Measurements from ENCODE around the gene SGIP1. TPM values are rescaled to one million over a fixed set of nuclear protein-coding genes. Genes with fewer than 3 reads are reported as not detected.
A peak's percentile ranks its signal among the peaks of the same experiment; 100 is the strongest.

Gene SGIP1
- total RNA-seq, 4 donors from 2014 or later = 3.9 to 14.7 (median 6.5) TPM

- H3K36me3 ChIP-seq = no peaks in the 10 kb centered on the region
- WGBS, 2 donors = 68 to 74% methylated on average over 3 of the region's 3 CpGs
- no peaks in the 10 kb centered on the region for H3K9me3 ChIP-seq
- H3K4me1 ChIP-seq = peaks cover 0 to 21% (median 5%) of the 10 kb centered on the region in 4 donors
- H3K4me3 ChIP-seq = no peak overlapping the region
- TF ChIP-seq CTCF (IDR thresholded peaks at IDR 0.05) = no peak
- no peak for TF ChIP-seq POLR2A (IDR thresholded peaks at IDR 0.05)
- no peak for TF ChIP-seq EP300 (IDR thresholded peaks at IDR 0.05)
- no peaks in the 10 kb centered on the region for H3K27me3 ChIP-seq
- no peak for DNase-seq (ENCODE audit: low spot score in 2 of 2)
- H3K27ac ChIP-seq = no peak overlapping the region
Measured at GRCh38 chr1:66540434-66541032, 6.6 kb downstream of the SGIP1 start.

- no peak for DNase-seq (ENCODE audit: low spot score in 2 of 2)
- Histone ChIP-seq H3K27ac (peak overlapping the region in 1 of 4 donors; percentile 76), H3K4me1 (peaks cover 0 to 21% (median 5%) of the 10 kb centered on the region in 4 donors), H3K9me3 (no peaks in the 10 kb centered on the region), H3K36me3 (no peaks in the 10 kb centered on the region), H3K27me3 (no peaks in the 10 kb centered on the region), H3K4me3 (no peak overlapping the region)
- no peak for TF ChIP-seq POLR2A (IDR thresholded peaks at IDR 0.05)
- no peak for TF ChIP-seq EP300 (IDR thresholded peaks at IDR 0.05)
- TF ChIP-seq CTCF (IDR thresholded peaks at IDR 0.05) = no peak
- 90 to 94% methylated on average over 8 of the region's 8 CpGs for WGBS, 2 donors
Measured at GRCh38 chr1:66542314-66542713, 8.4 kb downstream of the SGIP1 start.

- no peaks in the 10 kb centered on the region for H3K9me3 ChIP-seq
- peak; percentile 31 to 47 for DNase-seq (ENCODE audit: low spot score in 2 of 2)
- H3K27ac ChIP-seq = peak overlapping the region in 3 of 4 donors; percentile 30 to 76 (median 69)
- no peaks in the 10 kb centered on the region for H3K36me3 ChIP-seq
- TF ChIP-seq EP300 (IDR thresholded peaks at IDR 0.05) = peak; percentile 27 to 30
- TF ChIP-seq POLR2A (IDR thresholded peaks at IDR 0.05) = no peak
- H3K27me3 ChIP-seq = no peaks in the 10 kb centered on the region
- peaks cover 0 to 21% (median 5%) of the 10 kb centered on the region in 4 donors for H3K4me1 ChIP-seq
- 35 to 36% methylated on average over 8 of the region's 8 CpGs for WGBS, 2 donors
- H3K4me3 ChIP-seq = no peak overlapping the region
Measured at GRCh38 chr1:66542811-66543767, 9.1 kb downstream of the SGIP1 start.

GRCh38 chr1:66546047-66546810 lies 12.3 kb downstream of the SGIP1 start:
- Histone ChIP-seq H3K9me3 (no peaks in the 10 kb centered on the region), H3K27ac (no peak overlapping the region), H3K4me1 (peaks cover 0 to 21% (median 5%) of the 10 kb centered on the region in 4 donors), H3K36me3 (no peaks in the 10 kb centered on the region), H3K27me3 (no peaks in the 10 kb centered on the region), H3K4me3 (no peak overlapping the region)
- TF ChIP-seq EP300 (IDR thresholded peaks at IDR 0.05) (no peak), CTCF (IDR thresholded peaks at IDR 0.05) (no peak), POLR2A (IDR thresholded peaks at IDR 0.05) (no peak)
- no peak for DNase-seq (ENCODE audit: low spot score in 2 of 2)
- WGBS, 2 donors = 52 to 54% methylated on average over 4 of the region's 4 CpGs

GRCh38 chr1:66549017-66549416 lies 15.1 kb downstream of the SGIP1 start:
- Histone ChIP-seq H3K9me3 (no peaks in the 10 kb centered on the region), H3K27me3 (no peaks in the 10 kb centered on the region), H3K27ac (no peak overlapping the region), H3K4me1 (peaks cover 0 to 4% (median 0%) of the 10 kb centered on the region in 4 donors), H3K36me3 (no peaks in the 10 kb centered on the region), H3K4me3 (no peak overlapping the region)
- DNase-seq (ENCODE audit: low spot score in 2 of 2) = no peak
- TF ChIP-seq CTCF (IDR thresholded peaks at IDR 0.05) = no peak
- TF ChIP-seq EP300 (IDR thresholded peaks at IDR 0.05) = no peak
- TF ChIP-seq POLR2A (IDR thresholded peaks at IDR 0.05) = no peak
